CD4-positive, alpha-beta T cell treated with Interleukin-15 for 1 hour (primary cell): Measurements from ENCODE around the gene NKAIN2.

Source experiments
- DNase-seq: peaks from one replicate; pipeline ENCODE4 v3.0.0-alpha.2; 2020

NKAIN2 gene

GRCh38 chr6:124052120-124052519 lies 248.5 kb downstream of the NKAIN2 start:
- no peak for DNase-seq

DNA sequence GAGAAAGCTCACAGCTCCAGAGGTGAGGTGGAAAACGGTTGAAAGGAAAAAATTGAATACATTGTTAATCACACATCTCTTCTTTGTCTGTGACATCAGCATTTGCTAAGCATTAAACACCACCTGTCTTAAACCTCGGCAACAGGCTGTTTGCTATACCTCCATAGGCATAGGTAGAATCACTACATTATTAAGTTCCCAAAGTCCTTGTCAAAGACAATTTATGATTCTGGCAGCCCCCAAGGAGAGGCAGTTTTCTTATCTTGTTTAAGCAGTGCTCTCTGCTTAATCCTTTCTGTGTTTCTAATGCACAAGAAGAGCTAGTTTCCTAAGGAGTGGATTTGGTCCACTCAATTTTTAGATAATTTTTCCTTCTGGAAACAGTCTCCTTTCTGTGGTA lies 249.7 kb downstream of the NKAIN2 start:
- DNase-seq: no peak

- no peak for DNase-seq
Measured at GRCh38 chr6:124054034-124054433, 250.4 kb downstream of the NKAIN2 start.

DNA sequence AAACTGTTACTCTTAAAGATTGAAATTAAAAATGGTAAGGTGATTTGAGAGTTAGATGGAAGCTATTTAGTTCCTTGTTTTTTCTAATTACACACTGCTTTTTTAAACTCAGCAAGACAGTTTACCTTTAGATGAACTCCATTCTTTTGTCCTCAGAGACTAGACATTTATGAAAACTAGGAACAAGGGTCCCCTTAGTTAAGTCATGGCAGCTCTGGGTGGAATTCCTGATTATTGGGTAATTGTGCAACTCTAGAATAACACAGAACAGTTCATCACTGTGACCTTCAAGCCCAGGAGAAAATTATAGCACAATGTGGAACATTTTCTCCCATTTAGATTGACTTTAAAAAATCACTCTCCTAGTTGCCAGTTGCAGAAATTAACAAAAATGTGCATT lies 251.7 kb downstream of the NKAIN2 start:
- no peak for DNase-seq

- no peak for DNase-seq
Measured at GRCh38 chr6:124055963-124056362, 252.3 kb downstream of the NKAIN2 start.

GRCh38 chr6:124056407-124057334 lies 253.0 kb downstream of the NKAIN2 start:
- DNase-seq: no peak

DNA sequence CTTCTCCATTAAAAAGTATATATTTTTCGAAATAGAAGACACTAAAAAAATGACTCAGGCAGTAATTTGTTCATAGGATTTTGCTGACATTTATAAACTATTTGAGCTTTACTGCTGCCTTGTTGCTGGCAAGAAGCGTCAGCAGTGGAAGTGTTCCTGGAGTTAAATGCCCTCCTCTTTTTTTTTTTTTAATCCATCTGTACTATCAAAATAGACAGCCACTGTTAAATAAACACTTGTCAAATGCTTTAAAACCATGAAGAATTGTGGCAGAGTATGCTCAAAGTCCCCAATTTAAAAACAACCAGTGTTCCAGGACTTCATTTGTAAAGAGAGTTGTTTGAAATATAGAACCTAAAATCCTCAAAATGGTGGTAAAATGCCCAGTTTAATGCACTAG lies 253.8 kb downstream of the NKAIN2 start:
- no peak for DNase-seq

DNA sequence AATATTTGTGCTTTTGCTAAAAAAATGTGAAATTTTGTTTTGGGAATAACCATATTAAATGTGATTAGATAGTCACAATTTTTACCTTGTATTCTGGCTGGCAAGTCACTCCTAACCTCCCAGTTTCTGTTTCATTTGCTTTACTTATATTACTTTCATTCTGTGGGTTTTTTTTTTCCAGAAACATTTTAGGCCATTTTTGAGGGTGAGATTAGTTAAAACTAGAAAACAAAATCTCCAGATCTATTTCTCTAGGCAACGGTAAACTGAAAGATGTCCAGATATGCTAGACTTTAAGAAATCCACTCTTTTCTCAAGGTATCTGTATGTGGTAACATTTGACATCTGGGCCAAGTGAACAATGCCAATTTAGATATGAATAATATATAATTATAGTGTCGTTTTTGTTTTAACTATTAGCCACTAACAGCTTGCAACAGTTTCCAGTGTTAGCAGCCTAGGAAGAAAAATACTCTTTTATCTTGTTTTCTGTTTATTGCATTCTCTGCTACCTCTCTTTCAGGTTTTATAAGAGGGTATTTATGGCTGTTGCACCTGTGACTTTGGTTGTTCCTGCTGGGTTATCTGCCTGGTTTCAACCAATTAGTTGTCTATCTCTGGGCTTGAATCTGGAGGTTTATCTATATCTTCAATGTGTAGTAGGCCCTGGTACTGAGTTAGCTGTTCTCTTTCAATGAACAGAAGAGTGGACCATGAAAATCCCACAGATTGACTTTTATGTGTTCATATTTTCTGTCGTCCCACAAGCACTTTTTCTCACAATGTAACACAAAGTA lies 260.9 kb downstream of the NKAIN2 start:
- no peak for DNase-seq

DNA sequence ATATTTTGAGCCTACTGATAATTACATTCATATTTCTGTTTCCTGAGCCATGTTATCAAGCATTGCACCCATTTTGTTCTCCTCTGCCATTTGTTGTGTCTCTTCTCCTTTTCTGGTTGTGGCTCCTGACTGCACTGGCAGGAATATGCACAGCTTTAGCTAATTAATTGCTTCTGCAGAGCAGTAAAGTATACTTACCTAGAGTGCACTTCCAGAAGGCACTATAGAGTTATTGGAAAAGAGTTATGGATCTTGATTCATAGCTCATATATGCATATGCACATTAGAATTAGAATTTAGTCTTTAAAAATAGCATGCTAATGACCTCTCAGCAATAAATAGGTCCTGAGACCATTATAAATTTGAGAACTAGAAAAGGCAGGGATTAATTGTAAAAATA lies 262.6 kb downstream of the NKAIN2 start:
- DNase-seq: no peak

DNA sequence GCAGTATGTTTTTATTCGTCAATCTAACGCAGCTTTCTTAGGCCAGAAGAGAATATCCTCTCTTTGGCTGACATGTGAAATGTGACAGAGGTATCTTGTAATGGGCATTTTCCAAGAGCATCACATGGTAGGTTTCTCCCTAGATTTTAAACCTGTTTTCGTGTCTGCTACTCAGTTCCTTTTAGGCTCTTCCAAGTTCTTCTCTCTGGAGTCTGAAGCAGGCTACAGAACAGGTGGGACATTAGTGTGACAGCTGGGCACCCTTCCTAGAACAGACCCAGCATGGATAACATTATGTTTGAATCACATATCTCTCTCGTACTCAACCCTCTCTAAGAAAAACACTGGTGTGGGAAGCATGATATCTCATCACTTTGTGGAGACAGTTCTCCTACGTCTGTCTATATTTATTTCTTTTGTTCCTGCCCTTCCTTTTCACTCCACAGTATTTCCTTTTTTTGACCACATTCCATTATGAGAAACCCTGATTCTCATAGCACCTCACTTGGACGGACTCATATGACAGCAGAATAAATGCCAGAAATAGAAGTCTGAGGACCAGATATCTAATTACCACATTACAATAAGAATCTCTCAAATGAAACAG lies 263.4 kb downstream of the NKAIN2 start:
- DNase-seq: no peak

DNA sequence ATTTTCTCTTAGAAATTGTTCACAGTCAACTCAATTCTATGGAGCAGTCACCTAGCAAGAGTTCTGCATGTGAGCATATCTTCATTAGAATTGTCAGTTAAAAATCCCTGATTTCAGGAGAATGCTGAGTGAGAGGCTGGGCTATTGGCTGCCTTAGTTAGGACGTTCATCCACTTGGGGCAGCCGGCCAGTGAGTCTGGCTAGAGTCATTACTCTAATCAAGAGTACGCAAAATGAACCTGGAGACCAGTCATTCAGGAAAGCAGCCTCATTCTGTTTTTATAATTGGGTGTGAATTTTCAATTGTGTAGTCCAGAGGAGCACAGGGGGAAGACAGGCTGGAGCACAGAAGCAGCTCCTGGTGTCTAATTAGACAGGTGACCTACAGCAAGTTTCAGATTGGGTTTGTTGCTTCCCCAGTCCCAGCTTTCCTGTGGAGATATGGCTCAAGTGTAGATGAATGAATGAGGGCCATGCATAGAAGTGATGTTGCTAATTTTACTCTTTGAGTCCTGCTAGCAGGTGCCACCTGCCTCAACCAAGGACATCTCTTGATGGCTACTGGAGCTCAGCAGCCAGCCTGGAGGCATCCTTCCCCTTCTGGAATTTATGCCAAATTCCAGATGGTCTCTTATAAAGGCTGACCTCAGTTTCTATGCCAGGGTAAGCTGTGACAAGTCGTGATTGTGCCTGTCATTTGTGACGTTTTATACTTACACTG lies 265.7 kb downstream of the NKAIN2 start:
- no peak for DNase-seq

DNA sequence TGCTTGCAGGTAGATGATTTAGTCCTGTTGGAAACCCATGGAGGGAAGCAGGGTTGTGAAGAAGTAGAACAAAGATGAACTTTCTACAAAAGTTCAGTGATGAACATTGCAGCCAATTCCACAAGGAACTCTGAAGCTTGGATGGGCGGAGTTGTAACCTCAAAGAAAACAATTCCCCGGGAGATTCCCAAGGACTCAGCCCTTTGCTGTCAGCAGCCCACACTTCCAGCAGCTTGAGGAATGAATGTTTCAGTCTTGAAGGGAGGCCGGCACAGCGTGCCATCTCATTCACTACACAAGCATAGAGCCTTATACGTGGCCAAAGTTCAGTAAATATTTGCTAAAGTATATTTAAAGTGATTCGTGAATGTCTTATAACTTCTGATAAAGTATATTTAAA lies 269.4 kb downstream of the NKAIN2 start:
- DNase-seq: no peak

GRCh38 chr6:124073820-124074587 lies 270.3 kb downstream of the NKAIN2 start:
- no peak for DNase-seq

DNA sequence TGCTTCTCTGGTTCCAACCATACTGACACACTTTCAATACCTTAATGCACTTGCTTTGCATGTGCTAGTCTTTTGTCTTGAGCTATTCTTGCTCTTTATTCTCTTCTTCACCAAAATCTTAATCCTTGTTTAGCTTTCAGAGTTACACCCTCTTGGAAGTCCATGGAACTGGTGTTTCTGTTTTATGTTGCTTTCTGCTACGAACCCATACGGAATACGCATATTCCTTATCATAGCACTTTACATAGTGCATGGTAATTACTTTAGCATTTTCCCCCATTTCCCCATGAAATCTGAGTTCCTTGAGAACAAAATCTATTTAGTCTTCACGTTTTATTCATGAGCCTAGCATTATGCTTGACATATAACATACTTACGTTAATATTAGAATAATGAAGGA lies 270.9 kb downstream of the NKAIN2 start:
- DNase-seq: no peak

DNA sequence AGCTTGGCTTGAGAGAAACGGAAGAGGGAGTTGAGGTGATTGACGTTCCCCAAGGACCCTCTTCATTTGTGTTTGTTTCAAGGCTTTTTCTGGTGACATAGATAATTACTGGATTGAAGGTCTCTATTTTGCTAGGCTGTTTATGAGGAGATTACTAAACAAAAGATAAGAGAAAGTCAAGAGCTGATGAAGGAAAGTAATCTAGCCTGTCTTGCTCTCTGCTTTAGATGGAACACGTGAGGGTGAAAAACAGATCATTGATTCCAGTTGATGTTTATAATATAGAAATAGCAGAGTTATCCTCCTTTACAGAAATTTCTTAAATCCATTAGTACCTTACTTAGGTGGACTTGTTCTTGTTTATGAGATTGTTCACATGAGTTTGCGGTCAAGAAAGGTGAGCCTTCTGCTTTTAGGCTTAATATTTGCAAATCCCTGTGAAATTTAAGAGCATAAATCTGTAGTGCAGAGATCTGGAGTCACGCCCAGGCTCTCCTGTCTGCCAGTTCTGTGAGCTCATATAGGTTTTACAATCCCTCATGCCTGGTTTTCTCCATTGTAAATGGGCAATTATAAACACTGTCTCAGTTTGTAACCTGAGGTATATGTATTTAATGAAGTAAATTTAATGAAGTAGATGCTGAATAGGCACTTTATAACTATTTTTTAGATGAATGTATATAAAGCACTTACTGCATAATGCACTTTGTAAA lies 272.8 kb downstream of the NKAIN2 start:
- no peak for DNase-seq

DNA sequence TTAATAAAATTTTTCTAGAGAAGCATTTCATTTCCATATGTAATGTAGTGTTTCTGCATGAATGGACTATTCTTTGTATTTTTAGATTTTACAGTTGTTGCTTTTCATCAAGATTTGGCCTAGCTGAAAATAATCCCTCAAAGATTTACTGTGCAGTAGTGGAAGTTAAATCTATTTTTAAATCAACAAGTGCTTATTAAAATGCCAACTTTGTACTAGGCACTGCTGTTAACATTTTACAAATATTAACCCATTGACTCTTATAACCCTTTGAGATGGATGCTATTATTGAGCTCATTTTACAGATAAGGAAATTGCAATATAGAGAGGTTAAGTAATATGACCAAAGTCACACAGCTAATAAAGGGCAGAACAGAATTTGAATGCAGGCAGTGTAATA lies 274.5 kb downstream of the NKAIN2 start:
- no peak for DNase-seq

- no peak for DNase-seq
Measured at GRCh38 chr6:124080483-124080882, 276.8 kb downstream of the NKAIN2 start.

DNA sequence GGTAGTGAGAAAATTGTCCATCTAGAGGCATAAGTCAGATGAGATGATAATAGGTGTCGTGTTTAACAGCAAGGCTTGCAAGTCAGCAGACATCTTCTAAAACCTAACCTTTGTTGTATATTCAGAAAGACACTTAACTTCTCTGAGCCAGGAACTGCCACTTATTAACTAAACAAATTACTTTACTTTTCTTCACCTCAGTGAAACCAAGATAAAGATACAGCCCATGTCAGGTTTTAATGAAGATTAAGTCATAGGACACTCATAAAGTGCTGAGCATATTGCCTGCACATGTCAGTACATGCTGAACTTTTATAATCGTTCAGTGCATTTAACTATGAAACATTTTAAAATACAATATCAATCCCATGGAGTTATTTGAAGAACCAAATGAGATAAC lies 286.8 kb downstream of the NKAIN2 start:
- no peak for DNase-seq

GRCh38 chr6:124099520-124099919 lies 295.9 kb downstream of the NKAIN2 start:
- no peak for DNase-seq

DNA sequence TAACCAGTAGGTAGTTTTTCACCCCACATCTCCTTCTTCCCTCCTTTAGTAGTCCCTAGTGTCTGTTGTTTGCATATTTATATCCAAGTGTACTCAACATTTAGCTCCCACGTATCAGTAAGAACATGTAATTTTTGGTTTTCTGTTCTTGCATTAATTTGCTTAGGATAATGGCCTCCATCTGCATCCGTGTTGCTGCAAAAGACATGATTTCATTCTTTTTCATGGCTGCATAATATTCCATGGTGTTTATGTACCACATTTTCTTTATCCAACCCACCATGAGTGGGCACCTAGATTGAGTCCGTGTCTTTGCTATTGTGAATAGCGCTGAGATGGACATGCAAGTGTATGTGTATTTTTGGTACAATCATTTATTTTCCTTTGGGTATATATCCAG lies 306.8 kb downstream of the NKAIN2 start:
- DNase-seq: no peak

DNA sequence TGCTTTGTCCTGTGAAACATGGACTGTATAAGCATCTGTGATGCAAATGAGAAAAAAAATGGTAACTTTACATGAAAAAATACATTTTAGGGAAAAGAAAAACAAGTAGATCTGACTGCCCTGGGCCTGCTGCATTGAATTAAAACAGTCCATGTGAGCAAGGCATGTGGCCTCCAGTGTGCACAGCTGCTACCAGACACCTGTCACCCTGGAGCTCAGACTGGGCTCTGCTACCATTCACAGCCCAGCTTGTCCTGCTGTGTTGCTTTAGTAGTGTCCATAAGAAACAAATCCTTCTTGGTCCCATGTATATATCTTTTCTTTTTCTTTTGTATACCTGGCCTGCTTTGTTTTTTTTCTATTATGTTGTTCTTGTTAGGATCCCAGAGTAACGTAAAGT lies 315.9 kb downstream of the NKAIN2 start:
- DNase-seq: no peak
